ENCODE data around the gene LMF2.

- TF ChIP-seq EZH2 (IDR thresholded peaks at IDR 0.05; ENCODE audit: low read length), result no peak
- peak in 2 of 3 experiments; percentile 50 to 66 for TF ChIP-seq CTCF (optimal IDR thresholded peaks at IDR 0.05 in 1 of 3, IDR thresholded peaks at IDR 0.05 in 1 of 3, conservative IDR thresholded peaks at IDR 0.05 in 1 of 3; ENCODE audit: extremely low read depth in 1 of 3, insufficient read depth in 2 of 3, low read length in 3 of 3)
Observed at GRCh38 chr22:50526108-50526833, 18.8 kb upstream of the LMF2 start.

Data from keratinocyte (primary cell).